GM12878 (cell line): ENCODE results near the gene SPIB. TPM values are rescaled to one million over a fixed set of nuclear protein-coding genes. Genes with fewer than 3 reads are reported as not detected.

Experiments used
- ATAC-seq: fragments of 200-7000 bp; cut with Tn5 transposase; 3 replicates; pipeline ENCODE4 v1.9.1; 2020; ENCODE audit warnings: mild to moderate bottlenecking, moderate library complexity
- BruUV-seq: library from RNA; stranded (reverse); fragments of 400-500 nt; replicated peaks from 2 replicates; lab custom pipeline; 2021; lab: Mats Ljungman, UMichigan
- CTCF ChIA-PET: fragments of 300-600 bp; sonication (Branson Sonifier 250); formaldehyde crosslinking; extraction: SDS; loops from one replicate; lab custom pipeline; 2021; ENCODE audit warnings: inconsistent platforms; lab: Yijun Ruan, JAX
- POLR2A ChIA-PET: fragments of 350-600 bp; formaldehyde crosslinking; extraction: SDS; loops from one replicate; lab custom pipeline; 2021; ENCODE audit warnings: inconsistent platforms; lab: Charles Lee
- RAD21 ChIA-PET: fragments of 300-600 bp; sonication (Branson Sonifier 250); formaldehyde crosslinking; loops from one replicate; lab custom pipeline; 2023; ENCODE audit warnings: antibody characterized with exemption; ENCODE audit not compliant: unreplicated experiment; lab: Charles Lee
- SMC1A ChIA-PET: fragments of 300-600 bp; sonication (Branson Sonifier 250); formaldehyde crosslinking; loops from one replicate; lab custom pipeline; 2023; ENCODE audit not compliant: unreplicated experiment, uncharacterized antibody; lab: Charles Lee
- DNase-seq: peaks from one replicate; pipeline ENCODE4 v3.0.0-alpha.2; 2011; ENCODE audit warnings: low read depth, low spot score
- FAIRE-seq: peaks from 3 replicates; lab custom pipeline; 2011; peaks lifted over from hg19 to GRCh38; lab: Jason Lieb, UNC
- H2AFZ ChIP-seq: 2 replicates; pipeline ENCODE4 v1.6.0; 2011; ENCODE audit warnings: low read depth, low read length, control low read depth; ENCODE audit not compliant: control insufficient read depth
- H3K27ac ChIP-seq: 2 replicates; pipeline ENCODE4 v1.5.1; 2011; ENCODE audit warnings: control low read depth; ENCODE audit not compliant: control insufficient read depth, insufficient read depth
- H3K27me3 ChIP-seq, 2 experiments: replicated peaks in 1 of 2; 2 replicates each; pipeline versions ENCODE4 v1.6.0 to v1.6.1; 2011; ENCODE audit warnings: low read length in 1 of 2; ENCODE audit not compliant: control insufficient read depth in 2 of 2, insufficient read depth in 2 of 2
- H3K36me3 ChIP-seq, 2 experiments: 2 replicates each; pipeline ENCODE4 v1.5.1; 2011; ENCODE audit warnings: low read length in 1 of 2; ENCODE audit not compliant: control insufficient read depth in 2 of 2, insufficient read depth in 2 of 2
- H3K4me1 ChIP-seq: 2 replicates; pipeline ENCODE4 v1.6.1; 2011; ENCODE audit warnings: mild to moderate bottlenecking, low read length, moderate library complexity, mixed read lengths; ENCODE audit not compliant: control insufficient read depth, insufficient read depth
- H3K4me2 ChIP-seq: 2 replicates; pipeline ENCODE4 v1.6.0; 2011; ENCODE audit warnings: control low read depth; ENCODE audit not compliant: control insufficient read depth, insufficient read depth
- H3K4me3 ChIP-seq: fragments of 200-600 bp; sonication (generic); 2 replicates; pipeline ENCODE4 v1.5.1; 2016
- H3K79me2 ChIP-seq: 2 replicates; pipeline ENCODE4 v1.6.0; 2011; ENCODE audit warnings: low read length; ENCODE audit not compliant: control insufficient read depth, insufficient read depth
- H3K9ac ChIP-seq: 2 replicates; pipeline ENCODE4 v1.8.0; 2011; ENCODE audit warnings: low read length, control low read depth, mixed read lengths; ENCODE audit not compliant: control insufficient read depth, insufficient read depth
- H3K9me3 ChIP-seq: replicated peaks from 3 replicates; pipeline ENCODE4 v1.5.1; 2011; ENCODE audit warnings: mild to moderate bottlenecking, low read length; ENCODE audit not compliant: control insufficient read depth, insufficient read depth
- H4K20me1 ChIP-seq: 2 replicates; pipeline ENCODE4 v1.6.0; 2011; ENCODE audit not compliant: control insufficient read depth, insufficient read depth
- DPF2 ChIP-seq: fragments of 450-650 bp; IDR thresholded peaks from 2 replicates; pipeline ENCODE4 v1.6.1; 2017; ENCODE audit warnings: mild to moderate bottlenecking
- FOXM1 ChIP-seq: IDR thresholded peaks from 2 replicates; pipeline ENCODE4 v1.6.1; 2012; ENCODE audit warnings: low read depth, mild to moderate bottlenecking, inconsistent platforms, low read length, moderate library complexity
- GABPA ChIP-seq: IDR thresholded peaks from 2 replicates; pipeline ENCODE4 v1.6.1; 2014; ENCODE audit warnings: antibody characterized with exemption, low read depth, mild to moderate bottlenecking, inconsistent platforms
- MAX ChIP-seq: IDR thresholded peaks from 2 replicates; pipeline ENCODE4 v1.6.1; 2012; ENCODE audit warnings: low read depth, low read length, improper control_type of control experiment
- TCF7 ChIP-seq: IDR thresholded peaks from 2 replicates; pipeline ENCODE4 v1.6.1; 2014; ENCODE audit warnings: antibody characterized with exemption, borderline replicate concordance
- WGBS: methylation state at CpG from one replicate; pipeline ENCODE4 v1.1.6; 2016; ENCODE audit warnings: low lambda C conversion rate; ENCODE audit not compliant: insufficient replicate concordance, insufficient coverage; ENCODE audit errors: missing lambda C conversion rate; 5-methylcytosine and 5-hydroxymethylcytosine counted together
- in situ Hi-C: fragments of 300-500 bp; cut with MboI; formaldehyde crosslinking; loops from 9 replicates; pipeline ENCODE4 v1.14.3; 2018; ENCODE audit warnings: mixed read lengths
- intact Hi-C: fragments of 100-400 bp; cut with micrococcal nuclease; formaldehyde crosslinking; loops from one replicate; pipeline ENCODE4 v1.14.2; 2022; ENCODE audit not compliant: unreplicated experiment
- polyA plus RNA-seq, 11 experiments: library from polyadenylated mRNA; depleted of rRNA in 4 of 11; unstranded in 6 of 11; stranded (reverse) in 5 of 11; fragments of >200 nt; fragmentation: Nextera tagmentation in 4 of 11; fragmentation: Illumina TruSeq in 1 of 11; extraction: Ambion mirVana in 4 of 11; extraction: Trizol in 1 of 11; gene quantifications; 1 replicate in 1 of 11; 2 replicates in 10 of 11; pipeline versions ENCODE4 v1.2.1 to v1.2.3, GENCODE V29; 2011 to 2016; ENCODE audit warnings: inconsistent platforms in 2 of 11, missing spikeins in 2 of 11, low read depth in 1 of 11
- total RNA-seq, 4 experiments: library from RNA; depleted of rRNA in 3 of 4; stranded (reverse); fragments of >200 nt in 3 of 4; fragmentation: Illumina TruSeq in 1 of 4; extraction: Trizol in 1 of 4; gene quantifications; 2 replicates each; pipeline versions ENCODE4 v1.2.1 to v1.2.3, GENCODE V29; 2013 to 2021
- TF ChIP-seq, protein P1 (sequence below): fragments of 450-650 bp; IDR thresholded peaks from 2 replicates; pipeline ENCODE4 v1.6.1; 2014; ENCODE audit warnings: mild to moderate bottlenecking

Gene SPIB
- total and polyA plus RNA-seq, 10 of the 15 experiments (the other 5 are each of a cell fraction or from before 2014, with no cell fraction given) = 3.5 to 123 (median 56.0) TPM

GRCh38 chr19:50413531-50413930, 5.2 kb upstream of the SPIB start:
- H2AFZ ChIP-seq = no peak overlapping the region
- FAIRE-seq (no peak), ATAC-seq (no peak), DNase-seq (no peak)
- BruUV-seq = no TSS peak
- in situ Hi-C loops = no loop called here
- H3K4me3 ChIP-seq = no peak overlapping the region
- no peaks in the 10 kb centered on the region for H3K27me3 ChIP-seq
- 92% methylated on average over 20 of the region's 21 CpGs for WGBS
- TF ChIP-seq DPF2 (no peak), GABPA (no peak), TCF7 (no peak), MAX (no peak), FOXM1 (no peak)
- TF ChIP-seq, protein P1, sequence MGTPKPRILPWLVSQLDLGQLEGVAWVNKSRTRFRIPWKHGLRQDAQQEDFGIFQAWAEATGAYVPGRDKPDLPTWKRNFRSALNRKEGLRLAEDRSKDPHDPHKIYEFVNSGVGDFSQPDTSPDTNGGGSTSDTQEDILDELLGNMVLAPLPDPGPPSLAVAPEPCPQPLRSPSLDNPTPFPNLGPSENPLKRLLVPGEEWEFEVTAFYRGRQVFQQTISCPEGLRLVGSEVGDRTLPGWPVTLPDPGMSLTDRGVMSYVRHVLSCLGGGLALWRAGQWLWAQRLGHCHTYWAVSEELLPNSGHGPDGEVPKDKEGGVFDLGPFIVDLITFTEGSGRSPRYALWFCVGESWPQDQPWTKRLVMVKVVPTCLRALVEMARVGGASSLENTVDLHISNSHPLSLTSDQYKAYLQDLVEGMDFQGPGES = no peak
- POLR2A ChIA-PET = no interaction called here
- SMC1A ChIA-PET = no interaction called here
- no peaks in the 10 kb centered on the region for H4K20me1 ChIP-seq
- H3K4me1 ChIP-seq = peaks cover 35% of the 10 kb centered on the region
- RAD21 ChIA-PET = no interaction called here
- no peak overlapping the region for H3K27ac ChIP-seq
- peaks cover 2 to 19% of the 10 kb centered on the region in 2 experiments; a peak in 2 of 4 replicates for H3K36me3 ChIP-seq
- peaks cover 1% of the 10 kb centered on the region for H3K79me2 ChIP-seq
- H3K9ac ChIP-seq = no peak overlapping the region
- no peaks in the 10 kb centered on the region for H3K9me3 ChIP-seq
- intact Hi-C loops = no loop called here
- CTCF ChIA-PET = interaction anchor here (3.8 kb wide), 1 partner anchor 47 kb away, joined by 30 read pairs; no protein-coding TSS in a partner anchor
- H3K4me2 ChIP-seq = no peak overlapping the region
